Activated naive CD8-positive, alpha-beta T cell treated with anti-CD3 and anti-CD28 coated beads for 36 hours (primary cell): Measurements from ENCODE around the gene TMPRSS9. TPM values are rescaled to one million over a fixed set of nuclear protein-coding genes. Genes with fewer than 3 reads are reported as not detected.

ENCODE experiments used
- DNase-seq: peaks from one replicate; pipeline ENCODE4 v3.0.0; 2021
- H3K27ac Mint-ChIP-seq: one replicate; pipeline ENCODE4 v1.8.0; 2022; ENCODE audit warnings: mild to moderate bottlenecking, moderate library complexity, mixed read lengths
- H3K27me3 Mint-ChIP-seq: one replicate; pipeline ENCODE4 v1.8.0; 2022; ENCODE audit warnings: mild to moderate bottlenecking, mixed read lengths
- H3K36me3 Mint-ChIP-seq: one replicate; pipeline ENCODE4 v1.8.0; 2021; ENCODE audit warnings: mild to moderate bottlenecking, mixed read lengths
- H3K4me1 Mint-ChIP-seq: one replicate; pipeline ENCODE4 v1.8.0; 2021; ENCODE audit warnings: mixed read lengths
- H3K4me3 Mint-ChIP-seq: one replicate; pipeline ENCODE4 v1.8.0; 2022; ENCODE audit warnings: mild to moderate bottlenecking, moderate library complexity, mixed read lengths
- H3K9me3 Mint-ChIP-seq: one replicate; pipeline ENCODE4 v1.8.0; 2022; ENCODE audit warnings: mixed read lengths
- total RNA-seq, 2 experiments: library from RNA; stranded (reverse); gene quantifications; one replicate each; pipeline ENCODE4 v1.2.3, GENCODE V29; 2021

TMPRSS9 gene
- total RNA-seq, 2 experiments from 2014 or later = not detected

GRCh38 chr19:2325281-2326046 lies 34.6 kb upstream of the TMPRSS9 start:
- H3K4me1 Mint-ChIP-seq = peaks cover 37% of the 10 kb centered on the region
- no peaks in the 10 kb centered on the region for H3K27me3 Mint-ChIP-seq
- H3K27ac Mint-ChIP-seq = peak overlapping the region; percentile 68
- H3K9me3 Mint-ChIP-seq = no peaks in the 10 kb centered on the region
- peak overlapping the region; percentile 58 for H3K4me3 Mint-ChIP-seq
- DNase-seq = no peak
- peaks cover 30% of the 10 kb centered on the region for H3K36me3 Mint-ChIP-seq

GRCh38 chr19:2326699-2327360 lies 33.2 kb upstream of the TMPRSS9 start:
- peak overlapping the region; percentile 98 for H3K4me3 Mint-ChIP-seq
- peaks cover 49% of the 10 kb centered on the region for H3K4me1 Mint-ChIP-seq
- peaks cover 30% of the 10 kb centered on the region for H3K36me3 Mint-ChIP-seq
- no peaks in the 10 kb centered on the region for H3K27me3 Mint-ChIP-seq
- H3K27ac Mint-ChIP-seq = peak overlapping the region; percentile 97
- DNase-seq = no peak
- no peaks in the 10 kb centered on the region for H3K9me3 Mint-ChIP-seq

DNA sequence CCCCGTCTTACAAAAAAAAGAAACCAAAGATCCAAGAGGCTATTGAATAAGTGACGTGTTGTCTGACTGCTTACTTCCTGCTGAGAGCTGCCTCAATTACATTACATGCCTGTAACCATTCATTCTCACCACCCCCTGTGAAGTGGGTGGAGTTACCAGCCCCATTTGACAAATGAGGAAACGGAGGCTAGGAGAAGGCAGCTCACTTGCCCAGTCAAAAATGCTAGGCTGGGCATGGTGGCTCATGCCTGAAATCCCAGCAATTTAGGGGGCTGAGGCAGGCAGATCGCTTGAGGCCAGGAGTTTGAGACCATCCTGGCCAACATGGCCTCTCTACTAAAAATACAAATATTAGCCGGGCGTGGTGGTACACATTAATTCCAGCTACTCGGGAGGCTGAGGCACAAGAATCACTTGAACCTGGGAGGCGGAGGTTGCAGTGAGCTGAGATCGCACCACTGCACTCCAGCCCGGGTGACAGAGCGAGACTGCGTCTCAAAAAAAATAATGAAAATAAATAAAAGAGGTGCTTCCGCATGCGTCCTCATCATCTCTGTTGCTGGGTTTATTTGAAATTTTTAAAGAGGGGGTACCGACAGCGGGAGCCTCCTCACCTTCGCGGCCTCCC lies 32.2 kb upstream of the TMPRSS9 start:
- Mint-ChIP-seq H3K36me3 (peaks cover 30% of the 10 kb centered on the region), H3K27me3 (no peaks in the 10 kb centered on the region), H3K4me3 (peak overlapping the region; percentile 98), H3K9me3 (no peaks in the 10 kb centered on the region), H3K4me1 (peaks cover 57% of the 10 kb centered on the region), H3K27ac (peak overlapping the region; percentile 97)
- peak; percentile 76 for DNase-seq

DNA sequence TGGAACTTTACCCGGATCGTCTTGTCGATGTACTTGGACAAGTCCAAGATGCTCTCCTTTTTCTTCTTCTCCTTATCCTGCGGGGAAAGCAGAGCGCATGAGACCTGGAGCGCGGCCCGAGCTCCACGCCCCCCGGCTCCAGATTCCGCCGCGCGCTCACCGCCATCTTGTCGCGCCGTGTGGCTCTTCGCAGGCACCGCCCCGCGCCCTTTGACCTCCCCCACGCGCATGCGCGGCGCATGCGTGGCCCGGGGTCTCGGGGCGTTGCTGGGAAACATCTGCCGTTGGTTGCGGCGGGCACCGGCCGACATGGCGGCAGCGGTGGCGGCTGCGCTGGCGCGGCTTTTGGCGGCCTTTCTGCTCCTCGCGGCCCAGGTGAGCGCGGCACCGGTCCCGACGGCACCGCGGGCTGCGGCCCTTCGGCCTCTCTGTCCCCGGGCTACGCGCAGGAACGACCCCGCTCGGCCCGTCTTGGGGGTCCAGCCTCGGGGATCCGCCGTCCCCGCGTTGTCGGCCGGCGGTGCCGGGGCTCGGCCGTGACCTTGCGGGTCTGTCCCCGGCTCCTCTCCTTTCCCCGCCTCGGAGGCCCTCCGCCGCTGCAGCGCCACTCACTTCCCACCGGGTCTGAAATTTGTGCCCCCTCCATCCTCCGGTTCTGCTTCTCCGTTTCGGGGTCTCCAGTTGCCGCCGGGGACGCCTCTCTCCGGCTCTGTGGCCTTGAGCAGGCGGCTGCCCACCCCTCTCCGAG lies 31.5 kb upstream of the TMPRSS9 start, which contains the start of the genes LSM7 and SPPL2B:
Gene LSM7, minus strand, starts transcription at position 186 of the 748 bp plus-strand sequence. Its CDS starts 20 bp downstream, at position 166.
Gene SPPL2B, plus strand, starts transcription at position 284 of the 748 bp plus-strand sequence. Its CDS starts 26 bp downstream, at position 310.
- H3K27me3 Mint-ChIP-seq = no peaks in the 10 kb centered on the region
- peaks cover 61% of the 10 kb centered on the region for H3K4me1 Mint-ChIP-seq
- peaks cover 30% of the 10 kb centered on the region for H3K36me3 Mint-ChIP-seq
- H3K4me3 Mint-ChIP-seq = peak within 1 kb of the TSS; percentile 98
- H3K27ac Mint-ChIP-seq = peak within 1 kb of the TSS; percentile 97
- DNase-seq = peak; percentile 95
- no peaks in the 10 kb centered on the region for H3K9me3 Mint-ChIP-seq

- no peaks in the 10 kb centered on the region for H3K9me3 Mint-ChIP-seq
- DNase-seq = no peak
- no peaks in the 10 kb centered on the region for H3K27me3 Mint-ChIP-seq
- peaks cover 65% of the 10 kb centered on the region for H3K4me1 Mint-ChIP-seq
- H3K4me3 Mint-ChIP-seq = peak overlapping the region; percentile 91
- peak overlapping the region; percentile 83 for H3K27ac Mint-ChIP-seq
- H3K36me3 Mint-ChIP-seq = peaks cover 32% of the 10 kb centered on the region
Observed at GRCh38 chr19:2329149-2329478, 31.0 kb upstream of the TMPRSS9 start.

GRCh38 chr19:2329501-2329916 lies 30.6 kb upstream of the TMPRSS9 start:
- no peak for DNase-seq
- peaks cover 32% of the 10 kb centered on the region for H3K36me3 Mint-ChIP-seq
- H3K4me1 Mint-ChIP-seq = peaks cover 65% of the 10 kb centered on the region
- H3K27ac Mint-ChIP-seq = peak overlapping the region; percentile 83
- peak overlapping the region; percentile 91 for H3K4me3 Mint-ChIP-seq
- H3K9me3 Mint-ChIP-seq = no peaks in the 10 kb centered on the region
- H3K27me3 Mint-ChIP-seq = no peaks in the 10 kb centered on the region

DNA sequence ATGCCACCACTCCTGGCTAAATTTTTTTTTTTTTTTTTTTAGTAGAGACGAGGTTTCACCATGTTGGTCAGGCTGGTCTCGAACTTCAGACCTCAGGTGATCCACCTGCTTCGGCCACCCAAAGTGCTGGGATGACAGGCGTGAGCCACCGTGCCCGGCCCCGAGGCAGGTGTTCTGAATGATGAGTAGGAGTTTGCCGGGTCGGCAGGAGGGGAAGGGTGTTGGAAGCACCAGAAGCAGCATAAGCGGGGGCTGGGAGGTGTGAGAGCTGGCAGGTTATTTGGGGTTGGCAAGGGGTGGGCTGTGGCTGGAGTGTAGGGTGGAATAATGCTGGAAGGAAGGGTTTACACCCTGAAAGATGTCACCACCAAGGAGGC lies 29.8 kb upstream of the TMPRSS9 start:
- H3K27ac Mint-ChIP-seq = no peak overlapping the region
- no peak for DNase-seq
- peaks cover 59% of the 10 kb centered on the region for H3K4me1 Mint-ChIP-seq
- H3K4me3 Mint-ChIP-seq = peak overlapping the region; percentile 34
- peaks cover 36% of the 10 kb centered on the region for H3K36me3 Mint-ChIP-seq
- no peaks in the 10 kb centered on the region for H3K27me3 Mint-ChIP-seq
- H3K9me3 Mint-ChIP-seq = peaks cover 2% of the 10 kb centered on the region

GRCh38 chr19:2330632-2331284 lies 29.3 kb upstream of the TMPRSS9 start:
- H3K4me1 Mint-ChIP-seq = peaks cover 57% of the 10 kb centered on the region
- H3K4me3 Mint-ChIP-seq = peak overlapping the region; percentile 34

GRCh38 chr19:2331601-2332246 lies 28.3 kb upstream of the TMPRSS9 start:
- Mint-ChIP-seq H3K9me3 (peaks cover 7% of the 10 kb centered on the region), H3K4me1 (peaks cover 49% of the 10 kb centered on the region), H3K27me3 (no peaks in the 10 kb centered on the region), H3K27ac (peak overlapping the region; percentile 89), H3K4me3 (peak overlapping the region; percentile 57), H3K36me3 (peaks cover 38% of the 10 kb centered on the region)
- DNase-seq = no peak

More at GRCh38 chr19:2330632-2331284, 29.3 kb upstream of the TMPRSS9 start:
- H3K9me3 Mint-ChIP-seq = peaks cover 5% of the 10 kb centered on the region
- DNase-seq = no peak
- no peak overlapping the region for H3K27ac Mint-ChIP-seq
- peaks cover 37% of the 10 kb centered on the region for H3K36me3 Mint-ChIP-seq
- H3K27me3 Mint-ChIP-seq = no peaks in the 10 kb centered on the region

DNA sequence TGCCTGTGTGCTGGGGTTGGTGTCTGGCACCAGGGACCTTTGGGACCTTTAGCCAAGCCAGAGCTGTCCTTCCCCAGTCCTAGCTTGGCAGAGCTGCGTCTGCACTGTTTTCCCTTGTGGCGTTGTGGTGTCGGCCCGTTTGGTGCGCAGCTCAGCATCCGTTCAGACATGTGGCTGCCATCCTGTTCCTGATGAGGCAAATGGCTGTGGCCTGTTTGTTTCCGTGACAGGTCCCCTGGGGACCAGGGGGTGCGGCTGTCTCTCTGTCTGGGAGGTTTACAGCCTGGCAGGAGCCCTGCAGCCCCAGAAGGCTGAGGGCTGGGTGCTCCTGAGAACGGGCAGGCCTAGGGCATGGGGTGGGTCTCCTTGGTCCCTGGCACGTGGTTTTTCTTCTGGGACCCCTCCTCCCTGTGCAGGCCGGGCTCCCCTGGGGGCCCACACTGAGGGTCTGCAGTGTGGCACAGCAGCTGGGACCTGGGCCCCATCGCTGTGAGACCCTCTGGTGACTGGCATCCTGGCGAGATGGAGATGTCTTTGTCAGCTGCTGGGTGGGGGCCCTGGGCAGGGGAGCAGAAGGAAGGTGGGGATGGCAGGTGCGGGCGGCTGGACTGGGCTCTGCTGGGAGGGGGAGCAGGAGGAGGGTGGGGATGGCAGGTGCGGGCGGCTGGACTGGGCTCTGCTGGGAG lies 27.6 kb upstream of the TMPRSS9 start:
- peak overlapping the region; percentile 57 for H3K4me3 Mint-ChIP-seq
- H3K9me3 Mint-ChIP-seq = peaks cover 7% of the 10 kb centered on the region
- DNase-seq = peak; percentile 68
- H3K27ac Mint-ChIP-seq = peak overlapping the region; percentile 89
- peaks cover 41% of the 10 kb centered on the region for H3K4me1 Mint-ChIP-seq
- peaks cover 31% of the 10 kb centered on the region for H3K36me3 Mint-ChIP-seq
- no peaks in the 10 kb centered on the region for H3K27me3 Mint-ChIP-seq

GRCh38 chr19:2333027-2333806 lies 26.8 kb upstream of the TMPRSS9 start:
- no peak for DNase-seq
- H3K4me3 Mint-ChIP-seq = peak overlapping the region; percentile 19
- H3K36me3 Mint-ChIP-seq = peaks cover 26% of the 10 kb centered on the region
- peaks cover 7% of the 10 kb centered on the region for H3K9me3 Mint-ChIP-seq
- peaks cover 39% of the 10 kb centered on the region for H3K4me1 Mint-ChIP-seq
- H3K27ac Mint-ChIP-seq = peak overlapping the region; percentile 57
- H3K27me3 Mint-ChIP-seq = no peaks in the 10 kb centered on the region

- H3K27me3 Mint-ChIP-seq = no peaks in the 10 kb centered on the region
- peaks cover 39% of the 10 kb centered on the region for H3K4me1 Mint-ChIP-seq
- DNase-seq = no peak
- peaks cover 7% of the 10 kb centered on the region for H3K9me3 Mint-ChIP-seq
- peak overlapping the region; percentile 57 for H3K27ac Mint-ChIP-seq
- peaks cover 24% of the 10 kb centered on the region for H3K36me3 Mint-ChIP-seq
- no peak overlapping the region for H3K4me3 Mint-ChIP-seq
Observed at GRCh38 chr19:2333807-2334211, 26.3 kb upstream of the TMPRSS9 start.

DNA sequence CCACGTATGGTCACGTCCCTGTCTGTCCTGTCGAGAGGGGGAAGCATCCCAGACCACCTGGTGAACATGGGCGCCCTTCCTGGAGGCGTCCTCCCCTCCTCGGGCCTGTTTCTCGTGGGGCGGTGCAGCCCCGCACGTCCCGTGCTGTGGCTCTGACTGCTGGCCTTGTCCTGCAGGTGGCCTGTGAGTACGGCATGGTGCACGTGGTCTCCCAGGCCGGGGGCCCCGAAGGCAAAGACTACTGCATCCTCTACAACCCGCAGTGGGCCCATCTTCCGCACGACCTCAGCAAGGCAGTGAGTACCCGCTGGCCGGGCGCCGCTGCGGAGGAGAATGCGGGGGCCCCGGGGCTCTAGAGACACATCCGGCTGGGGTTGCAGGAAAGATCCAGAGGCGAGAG lies 25.6 kb upstream of the TMPRSS9 start:
- no peak overlapping the region for H3K27ac Mint-ChIP-seq
- no peak overlapping the region for H3K4me3 Mint-ChIP-seq
- no peaks in the 10 kb centered on the region for H3K27me3 Mint-ChIP-seq

More for the DNA sequence above, 25.6 kb upstream of the TMPRSS9 start:
- H3K9me3 Mint-ChIP-seq = peaks cover 7% of the 10 kb centered on the region
- DNase-seq = no peak
- H3K4me1 Mint-ChIP-seq = peaks cover 36% of the 10 kb centered on the region
- H3K36me3 Mint-ChIP-seq = peaks cover 22% of the 10 kb centered on the region
